H1 (cell line): Measurements from ENCODE around the gene AADAC. TPM values are rescaled to one million over a fixed set of nuclear protein-coding genes. Genes with fewer than 3 reads are reported as not detected.

Experiments used
- CHD2 ChIP-seq: IDR thresholded peaks from 2 replicates; pipeline ENCODE4 v1.6.1; 2012; ENCODE audit warnings: low read length, improper control_type of control experiment
- POU5F1 ChIP-seq: IDR thresholded peaks from 2 replicates; pipeline ENCODE4 v1.6.1; 2011; ENCODE audit warnings: low read depth, mild to moderate bottlenecking, low read length, moderate library complexity
- polyA plus RNA-seq, 7 experiments: library from polyadenylated mRNA; depleted of rRNA in 3 of 7; stranded (reverse) in 5 of 7; unstranded in 2 of 7; fragments of >200 nt in 5 of 7; fragments of 200-250 nt in 2 of 7; gene quantifications; 1 replicate in 5 of 7; 2 replicates in 1 of 7; 4 replicates in 1 of 7; pipeline versions ENCODE4 v1.2.1 to v1.2.3, GENCODE V29; 2011 to 2013; ENCODE audit warnings: missing spikeins in 2 of 7, mixed read lengths in 2 of 7
- total RNA-seq: library from RNA; stranded (reverse); fragmentation: NEBNext Ultra II Directional; extraction: Animal tissue kit (Norgen Biotek cat#: 25700); gene quantifications from 2 replicates; pipeline ENCODE4 v1.2.1, GENCODE V29; 2021

The AADAC gene
- total and polyA plus RNA-seq, 2 of the 8 experiments (the other 6 are each of a cell fraction or from before 2014, with no cell fraction given), result not detected

DNA sequence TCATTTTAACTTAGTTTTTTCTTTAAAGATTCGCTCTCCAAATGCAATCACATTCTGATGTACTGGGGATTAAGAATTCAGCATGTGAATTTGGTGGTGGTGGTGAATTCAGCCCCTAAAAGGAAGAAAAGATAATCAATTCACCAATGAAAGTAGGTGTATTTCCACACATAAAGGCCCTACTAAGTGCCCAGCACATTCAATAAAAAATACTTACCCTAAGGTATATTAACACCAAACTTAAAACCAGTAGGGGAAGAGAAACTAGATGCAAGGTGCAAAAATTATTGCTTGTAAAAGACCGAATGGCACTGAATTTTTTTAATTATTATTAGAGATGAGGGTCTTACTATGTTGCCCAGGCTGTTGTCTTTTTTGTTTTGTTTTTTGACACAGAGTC is 42.7 kb downstream of the AADAC start (continued):
- TF ChIP-seq CHD2 (no peak), POU5F1 (no peak)
